Mucosa of descending colon (tissue), 3 donors: ENCODE measurements around the gene ANKRD28. TPM values are rescaled to one million over a fixed set of nuclear protein-coding genes. Genes with fewer than 3 reads are reported as not detected.

Experiments used
- ATAC-seq: fragments of 200-7000 bp; cut with Tn5 transposase; one replicate; pipeline ENCODE4 v1.9.1; 2020; ENCODE audit warnings: mild to moderate bottlenecking, moderate library complexity
- DNase-seq, 3 donors: peaks; one replicate each; pipeline ENCODE4 v3.0.0-alpha.2; 2020
- H3K36me3 ChIP-seq: fragments of 200-600 bp; one replicate; pipeline ENCODE4 v1.8.0; 2021; ENCODE audit warnings: low read depth, mild to moderate bottlenecking
- H3K4me1 ChIP-seq: fragments of 200-600 bp; one replicate; pipeline ENCODE4 v1.8.0; 2021; ENCODE audit warnings: low read depth, mild to moderate bottlenecking
- H3K4me3 ChIP-seq: fragments of 200-600 bp; one replicate; pipeline ENCODE4 v1.8.0; 2021; ENCODE audit warnings: mild to moderate bottlenecking
- H3K9me3 ChIP-seq: fragments of 200-600 bp; one replicate; pipeline ENCODE4 v1.8.0; 2021; ENCODE audit warnings: mild to moderate bottlenecking
- intact Hi-C, 2 donors: fragments of 100-400 bp; cut with DNase I in 1 of 2; cut with micrococcal nuclease in 1 of 2; formaldehyde crosslinking; loops; one replicate each; pipeline versions ENCODE4 v1.11.0 to v1.11.1; 2022; cut with DNase I, micrococcal nuclease
- total RNA-seq, 3 donors: library from RNA; stranded (reverse); fragmentation: NEBNext Ultra II Directional in 2 of 3; extraction: Animal tissue kit (Norgen Biotek cat#: 25700) in 2 of 3; gene quantifications; one replicate each; pipeline versions ENCODE4 v1.2.1 to v1.2.4, GENCODE V29; 2021 to 2023
- TF ChIP-seq, protein P1 (sequence below): fragments of 200-600 bp; IDR thresholded peaks from one replicate; pipeline ENCODE4 v1.8.0; 2022; ENCODE audit warnings: antibody characterized with exemption, mild to moderate bottlenecking
- donor health status: DM: no; HTN: no; CAD: no; lungs with moderate emphysema.
- donor health status: DM: no; HTN: no; CAD: no.
- donor health status: DM: no; HTN: yes; CAD: no.

ANKRD28 gene
- total RNA-seq, 3 donors from 2014 or later = 50.5 to 57.3 (median 55.3) TPM

DNA sequence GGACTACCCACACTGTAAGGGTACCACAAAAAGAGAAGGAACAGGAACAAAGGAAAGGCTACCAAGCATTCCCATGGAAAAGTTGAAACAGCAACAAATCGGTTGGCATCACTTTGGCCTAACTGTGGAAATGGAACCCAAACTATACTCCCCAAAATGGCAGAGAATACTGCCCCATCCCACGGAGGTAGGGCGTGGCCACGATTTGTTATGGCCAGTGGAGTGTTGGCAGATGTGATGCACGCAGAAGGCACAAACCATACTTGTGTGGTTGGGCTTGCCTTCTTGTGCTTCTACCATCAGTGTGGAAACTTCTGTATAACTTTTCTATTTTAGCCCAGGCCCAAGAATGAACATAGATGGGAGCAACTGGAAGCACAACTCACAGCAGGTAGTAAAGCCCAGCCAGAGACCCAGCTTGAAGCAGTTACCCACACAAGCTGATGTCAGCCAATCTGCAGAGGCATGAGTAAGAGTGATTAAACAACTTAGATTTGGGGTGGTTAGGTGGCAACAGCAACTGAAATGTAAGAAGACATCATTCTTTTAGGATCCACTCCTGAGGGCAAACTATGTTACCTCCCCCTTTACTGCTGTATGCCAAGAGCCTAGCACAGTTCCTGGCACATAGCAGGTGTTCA, 132.1 kb downstream of the ANKRD28 start:
- DNase-seq (no peak), ATAC-seq (no peak)
- Histone ChIP-seq H3K4me3 (no peak overlapping the region), H3K4me1 (no peaks in the 10 kb centered on the region), H3K36me3 (no peaks in the 10 kb centered on the region), H3K9me3 (no peaks in the 10 kb centered on the region)
- intact Hi-C loops = no loop called here
- TF ChIP-seq, protein P1, sequence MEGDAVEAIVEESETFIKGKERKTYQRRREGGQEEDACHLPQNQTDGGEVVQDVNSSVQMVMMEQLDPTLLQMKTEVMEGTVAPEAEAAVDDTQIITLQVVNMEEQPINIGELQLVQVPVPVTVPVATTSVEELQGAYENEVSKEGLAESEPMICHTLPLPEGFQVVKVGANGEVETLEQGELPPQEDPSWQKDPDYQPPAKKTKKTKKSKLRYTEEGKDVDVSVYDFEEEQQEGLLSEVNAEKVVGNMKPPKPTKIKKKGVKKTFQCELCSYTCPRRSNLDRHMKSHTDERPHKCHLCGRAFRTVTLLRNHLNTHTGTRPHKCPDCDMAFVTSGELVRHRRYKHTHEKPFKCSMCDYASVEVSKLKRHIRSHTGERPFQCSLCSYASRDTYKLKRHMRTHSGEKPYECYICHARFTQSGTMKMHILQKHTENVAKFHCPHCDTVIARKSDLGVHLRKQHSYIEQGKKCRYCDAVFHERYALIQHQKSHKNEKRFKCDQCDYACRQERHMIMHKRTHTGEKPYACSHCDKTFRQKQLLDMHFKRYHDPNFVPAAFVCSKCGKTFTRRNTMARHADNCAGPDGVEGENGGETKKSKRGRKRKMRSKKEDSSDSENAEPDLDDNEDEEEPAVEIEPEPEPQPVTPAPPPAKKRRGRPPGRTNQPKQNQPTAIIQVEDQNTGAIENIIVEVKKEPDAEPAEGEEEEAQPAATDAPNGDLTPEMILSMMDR = no peak

DNA sequence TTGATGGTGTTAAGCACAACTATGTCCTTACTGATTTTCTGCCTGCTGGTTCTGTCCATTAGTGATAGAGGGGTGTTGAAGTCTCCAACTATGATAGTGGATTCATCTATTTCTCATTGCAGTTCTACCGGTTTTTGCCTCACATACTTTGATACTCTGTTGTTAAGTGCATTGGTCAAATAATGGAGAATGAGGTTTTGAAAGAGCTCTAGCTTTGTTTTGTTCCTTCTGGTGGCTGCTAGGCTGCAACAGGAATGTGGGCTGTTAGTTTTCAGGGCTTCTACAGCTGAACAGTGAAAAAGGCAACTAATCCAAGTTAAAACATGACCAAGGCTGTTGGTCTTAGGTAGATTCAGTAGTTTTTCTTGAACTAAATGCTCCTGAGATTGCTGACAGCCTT, 133.6 kb downstream of the ANKRD28 start:
- Histone ChIP-seq H3K4me3 (no peak overlapping the region), H3K4me1 (no peaks in the 10 kb centered on the region), H3K9me3 (no peaks in the 10 kb centered on the region), H3K36me3 (no peaks in the 10 kb centered on the region)
- DNase-seq (no peak), ATAC-seq (no peak)
- intact Hi-C loops = no loop called here
- TF ChIP-seq, protein P1 = no peak

- Histone ChIP-seq H3K4me3 (no peak overlapping the region), H3K9me3 (peaks cover 26% of the 10 kb centered on the region), H3K4me1 (no peaks in the 10 kb centered on the region), H3K36me3 (no peaks in the 10 kb centered on the region)
- intact Hi-C loops = no loop called here
- no peak for DNase-seq
- TF ChIP-seq, protein P1 = no peak
- no peak for ATAC-seq
Measured at GRCh38 chr3:15660055-15660935, 137.5 kb downstream of the ANKRD28 start.

DNA sequence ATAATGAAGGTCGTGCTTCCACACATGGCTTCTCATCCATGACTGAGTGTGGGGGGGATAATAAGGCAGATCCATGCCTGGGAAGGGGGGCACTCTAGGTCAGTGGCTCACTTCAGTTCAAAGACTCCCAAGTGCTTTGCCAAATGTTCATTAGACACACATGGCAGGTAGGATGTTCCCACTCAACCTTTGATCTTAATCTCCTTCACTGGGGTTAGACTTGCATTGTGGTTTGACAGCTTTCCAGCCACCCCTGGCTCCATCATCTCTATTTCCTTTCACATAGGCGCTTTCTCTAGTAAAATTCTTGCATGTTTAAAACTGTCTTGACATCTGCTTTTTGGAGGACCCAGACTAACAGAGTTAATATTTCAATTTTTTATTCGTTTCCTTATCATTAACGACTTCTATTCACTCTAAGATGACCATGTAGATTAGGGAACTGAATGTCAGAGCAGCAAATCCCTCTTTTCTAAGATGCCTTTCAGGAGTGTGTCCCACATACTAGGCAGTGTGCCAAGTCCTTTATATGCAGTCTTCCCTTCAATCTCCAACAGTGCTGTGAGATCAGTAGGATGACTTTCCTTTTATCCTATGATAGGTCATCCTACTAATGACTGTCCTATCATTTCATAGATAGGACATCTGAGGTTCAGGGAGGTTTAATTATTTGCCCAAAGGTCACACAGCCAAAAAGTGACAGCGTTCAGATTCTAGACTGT, 138.4 kb downstream of the ANKRD28 start:
- intact Hi-C loops = no loop called here
- no peak for ATAC-seq

GRCh38 chr3:15657016-15657415, 140.8 kb downstream of the ANKRD28 start:
- Histone ChIP-seq H3K4me1 (no peaks in the 10 kb centered on the region), H3K4me3 (no peak overlapping the region), H3K9me3 (peaks cover 26% of the 10 kb centered on the region), H3K36me3 (no peaks in the 10 kb centered on the region)
- DNase-seq (no peak), ATAC-seq (no peak)
- TF ChIP-seq, protein P1 = no peak
- intact Hi-C loops = no loop called here

More for the DNA sequence above, 138.4 kb downstream of the ANKRD28 start:
- DNase-seq = no peak
- Histone ChIP-seq H3K9me3 (peaks cover 26% of the 10 kb centered on the region), H3K4me1 (no peaks in the 10 kb centered on the region), H3K4me3 (no peak overlapping the region), H3K36me3 (no peaks in the 10 kb centered on the region)
- TF ChIP-seq, protein P1 = no peak
